Measurements from ENCODE around the gene TPRN.

- TF ChIP-seq TAF1 (IDR thresholded peaks at IDR 0.05; ENCODE audit: borderline replicate concordance, insufficient read depth, low read length) (no peak), POLR2AphosphoS5 (IDR thresholded peaks at IDR 0.05; ENCODE audit: low read depth, low read length) (no peak), SIN3A (IDR thresholded peaks at IDR 0.05; ENCODE audit: borderline replicate concordance, insufficient read depth, low read length) (no peak)
Observed at GRCh38 chr9:137234758-137235423, 34.4 kb upstream of the TPRN start.
